ENCODE data around the gene SLC35B2. TPM values are rescaled to one million over a fixed set of nuclear protein-coding genes. Genes with fewer than 3 reads are reported as not detected.
A peak's percentile ranks its signal among the peaks of the same experiment; 100 is the strongest.

The SLC35B2 gene
- polyA plus RNA-seq, 3 donors, result 51.7 to 59.3 (median 56.5) TPM

DNA sequence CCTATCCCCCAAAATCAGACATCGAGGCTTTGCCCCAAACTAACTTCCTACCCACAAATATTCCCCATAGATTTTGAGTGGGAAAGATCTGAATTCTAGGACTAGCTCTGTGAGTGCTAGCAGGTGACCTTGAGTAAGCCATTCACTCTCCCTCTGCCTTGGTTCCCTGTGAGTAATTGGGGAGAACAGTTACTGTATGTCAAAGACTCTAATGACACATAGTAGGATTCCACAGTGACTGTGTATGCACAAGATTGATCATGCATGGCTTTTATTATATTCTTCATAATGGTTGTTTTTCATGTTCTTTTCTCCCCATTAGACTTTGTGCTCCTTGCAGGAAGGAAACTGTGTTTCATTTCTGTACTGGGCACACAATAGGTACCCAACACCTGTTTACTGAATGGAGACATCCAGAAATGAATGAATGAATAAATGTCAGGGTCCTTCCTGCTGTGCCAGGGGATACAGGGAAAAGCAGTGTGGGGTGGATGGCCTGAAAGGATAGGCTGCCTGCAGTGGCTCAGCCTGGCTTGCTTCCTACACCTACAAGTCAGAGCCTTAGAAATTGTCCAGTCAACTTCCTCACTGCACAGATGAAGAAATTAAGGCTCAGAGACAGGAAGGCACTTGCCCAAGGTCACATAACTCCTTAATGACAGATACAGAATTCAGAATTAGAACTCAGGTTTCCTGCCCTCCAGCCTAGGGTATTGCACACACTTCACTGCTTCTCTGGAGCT, 12.0 kb upstream of the SLC35B2 start:
- DNase-seq (ENCODE audit: low read depth in 3 of 3, low spot score in 2 of 3), result no peak

DNA sequence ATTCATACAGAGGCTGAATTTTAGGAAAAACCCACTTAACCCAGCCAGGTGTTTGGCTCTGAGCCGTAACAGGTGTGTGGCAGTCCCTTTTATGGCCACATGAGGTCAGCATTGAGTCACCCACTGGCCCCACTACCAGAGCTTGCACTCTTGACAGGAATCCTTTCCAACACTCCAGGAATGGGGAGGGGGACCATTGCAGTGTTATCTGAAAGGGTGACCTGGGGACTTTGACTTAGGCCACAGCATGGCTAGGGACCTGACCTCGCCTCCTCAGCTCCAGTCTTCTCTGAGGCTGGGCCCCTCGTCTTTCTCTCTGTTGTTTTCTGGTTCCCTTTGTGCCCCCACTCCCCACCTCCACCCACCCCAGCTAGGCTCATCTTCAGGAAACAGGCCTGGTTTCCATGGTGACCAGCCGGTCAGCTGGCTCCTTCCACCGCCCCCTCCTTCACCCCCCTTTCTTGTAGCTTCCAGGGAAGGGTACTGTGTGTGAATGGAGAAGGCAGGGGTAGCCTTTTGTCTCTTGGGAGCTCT, 10.8 kb upstream of the SLC35B2 start:
- DNase-seq (ENCODE audit: low read depth in 3 of 3, low spot score in 2 of 3), result no peak

DNA sequence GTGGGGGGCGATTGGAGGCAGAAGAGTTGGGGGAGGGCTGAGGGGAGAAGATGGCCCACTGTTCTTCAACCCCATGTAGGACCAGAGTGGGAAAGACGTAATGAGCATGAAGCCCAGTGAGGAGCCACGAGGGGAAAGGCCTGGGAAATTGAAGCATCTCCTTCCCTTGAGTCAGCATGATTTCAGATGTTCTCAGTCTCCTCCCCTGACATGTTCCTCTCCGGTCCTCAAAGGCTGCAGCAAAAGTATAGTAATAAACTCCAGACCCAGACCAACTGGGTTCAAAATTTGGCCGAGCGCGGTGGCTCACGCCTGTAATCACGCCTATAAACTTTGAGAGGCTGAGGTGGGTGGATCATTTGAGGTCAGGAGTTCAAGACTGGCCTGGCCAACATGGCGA, 9.9 kb upstream of the SLC35B2 start:
- no peak for DNase-seq (ENCODE audit: low read depth in 3 of 3, low spot score in 2 of 3)

DNA sequence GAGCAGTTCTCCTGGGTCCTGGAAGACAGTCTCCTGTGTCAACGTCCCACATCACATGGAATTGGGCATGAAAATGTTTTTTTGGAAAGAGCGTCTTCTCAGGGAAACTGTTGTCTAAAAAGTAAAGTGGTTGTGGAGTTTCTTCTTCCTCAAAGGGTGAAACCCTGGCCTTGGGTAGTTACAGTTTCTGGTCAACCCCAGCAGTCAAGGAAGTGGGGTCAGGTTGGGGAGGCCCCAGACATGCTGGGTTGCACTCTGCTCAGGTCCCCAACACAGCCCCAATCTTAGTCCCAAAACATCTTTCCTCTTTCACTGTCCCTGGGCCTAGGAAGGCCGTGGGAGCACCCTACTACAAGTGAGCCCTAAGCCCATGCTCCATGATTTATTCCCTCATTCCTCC, 9.0 kb upstream of the SLC35B2 start:
- DNase-seq (ENCODE audit: low read depth in 3 of 3, low spot score in 2 of 3), result no peak

DNA sequence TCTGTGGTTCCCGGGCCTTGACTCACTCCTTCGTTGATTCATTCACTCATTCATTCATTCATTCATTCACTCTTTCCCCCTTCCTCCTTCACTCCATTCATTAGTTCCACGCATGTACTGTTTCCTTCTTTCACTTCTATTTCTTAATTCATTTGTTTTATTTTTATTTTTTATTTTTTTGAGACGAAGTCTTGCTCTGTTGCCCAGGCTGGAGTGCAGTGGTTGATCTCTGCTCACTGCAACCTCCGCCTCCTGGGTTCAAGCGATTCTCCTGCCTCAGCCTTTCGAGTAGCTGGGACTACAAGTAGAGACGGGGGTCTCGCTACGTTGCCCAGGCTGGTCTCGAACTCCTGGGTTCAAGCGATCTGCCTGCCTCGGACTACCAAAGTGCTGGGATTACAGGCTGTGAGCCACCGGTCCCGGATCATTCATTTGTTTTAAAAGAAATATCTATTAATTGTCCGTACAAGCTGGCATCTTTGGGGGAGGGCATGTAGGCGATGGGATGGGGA, 8.4 kb upstream of the SLC35B2 start:
- DNase-seq (ENCODE audit: low read depth in 3 of 3, low spot score in 2 of 3), result no peak

DNA sequence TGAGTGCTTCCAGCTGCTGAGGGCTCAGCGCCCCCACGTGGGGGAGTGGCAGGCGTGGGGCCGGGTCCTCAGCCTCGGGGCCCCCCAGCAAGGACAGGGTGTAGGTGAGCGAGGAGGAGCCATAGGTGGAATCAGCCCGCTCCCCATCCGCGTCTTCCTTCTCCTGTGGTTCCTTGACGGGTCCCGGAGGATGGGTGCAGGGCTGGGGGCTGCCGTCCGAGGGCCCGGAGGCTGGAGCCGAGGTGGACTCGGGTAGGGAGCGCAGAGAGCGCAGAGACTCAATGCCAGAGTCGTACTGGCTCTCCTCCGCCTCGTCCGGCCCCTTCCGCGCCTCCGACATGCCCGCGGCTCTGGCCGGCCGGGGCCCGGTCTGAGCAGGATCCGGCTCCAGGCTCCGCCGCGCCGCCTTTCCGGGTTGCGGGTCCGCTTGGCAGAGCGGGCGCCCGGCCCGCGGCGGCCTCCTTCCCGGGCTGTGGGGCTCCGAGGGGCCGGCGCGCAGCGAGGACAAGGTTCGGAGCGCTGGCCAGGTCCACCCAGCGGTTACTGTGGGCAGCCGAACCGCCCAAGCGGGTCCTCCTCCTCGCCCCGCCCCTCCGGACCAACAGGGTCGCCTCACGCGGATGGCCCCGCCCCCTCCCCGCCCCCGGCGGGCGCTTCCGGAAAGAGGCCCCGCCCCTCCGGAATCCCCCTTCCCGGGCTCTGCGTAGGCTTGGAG, 7.8 kb upstream of the SLC35B2 start, which contains the start of gene NFKBIE:
Gene NFKBIE (minus strand): TSS at position 545 of the 715 bp plus-strand sequence. CDS start 205 bp downstream, at position 340.
- peak in 2 of 3 donors; percentile 83 to 88 for DNase-seq (ENCODE audit: low read depth in 3 of 3, low spot score in 2 of 3)

DNA sequence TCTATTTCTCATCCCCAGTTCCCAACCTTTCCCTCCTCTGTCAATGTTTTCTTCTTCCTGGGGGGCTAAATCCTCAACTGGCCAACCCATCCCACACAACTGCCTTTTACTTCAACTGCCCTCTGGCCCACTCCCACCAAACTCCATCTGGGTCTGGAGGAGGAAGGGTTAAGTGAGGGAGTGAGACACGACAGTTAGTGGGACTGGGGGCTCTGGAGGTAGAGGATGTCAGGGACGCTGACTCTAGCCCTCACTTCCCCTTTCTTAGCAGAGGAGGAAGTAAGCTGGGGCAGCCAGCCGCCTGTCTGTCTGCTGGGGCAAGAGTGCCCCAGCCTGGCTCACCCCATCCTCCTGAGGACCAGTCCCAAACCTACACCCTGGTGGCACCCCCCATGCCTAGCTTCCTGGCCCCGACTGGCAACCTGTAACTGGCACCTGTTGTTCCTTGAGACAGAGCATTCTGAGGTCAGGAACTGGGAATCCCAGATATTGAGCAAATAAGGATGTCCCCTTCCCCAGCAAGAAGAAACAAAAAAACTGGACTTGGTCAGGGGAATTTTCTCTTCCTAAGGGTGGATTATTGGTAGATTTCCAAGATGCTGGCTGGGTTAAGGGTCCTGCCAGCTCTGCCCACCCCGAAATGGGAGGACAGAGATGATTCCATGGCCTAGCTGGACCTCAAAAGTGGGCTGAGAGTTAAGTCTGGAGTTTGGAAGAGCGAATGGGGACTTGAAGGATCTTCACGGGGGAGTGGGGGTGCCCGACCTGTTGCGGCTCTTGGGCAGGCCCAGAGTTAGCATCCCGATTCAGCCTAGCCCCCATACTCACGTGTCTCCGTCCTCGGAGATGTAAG, 7.1 kb upstream of the SLC35B2 start:
- no peak for DNase-seq (ENCODE audit: low read depth in 3 of 3, low spot score in 2 of 3)

DNA sequence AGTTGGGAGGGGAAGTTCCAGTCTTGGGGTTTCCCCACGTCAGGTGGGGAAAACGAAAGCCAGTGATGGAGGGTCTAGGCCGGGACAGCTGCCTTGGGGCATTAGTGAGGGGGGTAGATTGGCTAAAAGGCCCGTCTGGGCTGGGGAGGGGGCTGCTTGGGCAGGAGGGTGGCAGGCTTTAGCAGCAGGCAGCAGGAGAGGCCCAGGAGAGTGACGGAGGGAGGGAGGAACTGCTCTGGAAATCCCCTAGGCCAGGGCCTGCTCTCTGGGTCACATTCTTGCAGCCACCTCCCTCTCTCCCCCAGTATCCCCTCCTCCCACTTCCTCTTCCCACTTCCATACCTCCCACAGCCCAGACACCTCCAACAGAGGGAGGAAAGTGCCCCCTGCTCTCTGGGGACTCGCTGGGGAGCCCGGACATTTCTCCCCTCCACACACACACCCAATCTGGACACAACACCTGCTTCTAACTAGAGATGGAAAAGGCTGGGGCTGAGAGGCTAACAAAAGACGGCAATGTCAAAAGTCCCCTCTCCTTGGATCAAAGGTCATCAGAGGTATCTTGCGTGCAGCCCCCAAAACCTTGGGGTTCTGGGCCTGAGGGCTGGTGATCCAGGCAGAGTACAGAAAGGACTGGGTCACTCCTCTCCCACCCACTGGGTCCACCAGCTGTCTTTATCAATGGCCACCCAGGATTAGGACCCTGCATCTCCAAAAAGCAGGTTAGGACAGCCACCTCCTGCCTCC, 6.2 kb upstream of the SLC35B2 start:
- DNase-seq (ENCODE audit: low read depth in 3 of 3, low spot score in 2 of 3), result no peak

DNA sequence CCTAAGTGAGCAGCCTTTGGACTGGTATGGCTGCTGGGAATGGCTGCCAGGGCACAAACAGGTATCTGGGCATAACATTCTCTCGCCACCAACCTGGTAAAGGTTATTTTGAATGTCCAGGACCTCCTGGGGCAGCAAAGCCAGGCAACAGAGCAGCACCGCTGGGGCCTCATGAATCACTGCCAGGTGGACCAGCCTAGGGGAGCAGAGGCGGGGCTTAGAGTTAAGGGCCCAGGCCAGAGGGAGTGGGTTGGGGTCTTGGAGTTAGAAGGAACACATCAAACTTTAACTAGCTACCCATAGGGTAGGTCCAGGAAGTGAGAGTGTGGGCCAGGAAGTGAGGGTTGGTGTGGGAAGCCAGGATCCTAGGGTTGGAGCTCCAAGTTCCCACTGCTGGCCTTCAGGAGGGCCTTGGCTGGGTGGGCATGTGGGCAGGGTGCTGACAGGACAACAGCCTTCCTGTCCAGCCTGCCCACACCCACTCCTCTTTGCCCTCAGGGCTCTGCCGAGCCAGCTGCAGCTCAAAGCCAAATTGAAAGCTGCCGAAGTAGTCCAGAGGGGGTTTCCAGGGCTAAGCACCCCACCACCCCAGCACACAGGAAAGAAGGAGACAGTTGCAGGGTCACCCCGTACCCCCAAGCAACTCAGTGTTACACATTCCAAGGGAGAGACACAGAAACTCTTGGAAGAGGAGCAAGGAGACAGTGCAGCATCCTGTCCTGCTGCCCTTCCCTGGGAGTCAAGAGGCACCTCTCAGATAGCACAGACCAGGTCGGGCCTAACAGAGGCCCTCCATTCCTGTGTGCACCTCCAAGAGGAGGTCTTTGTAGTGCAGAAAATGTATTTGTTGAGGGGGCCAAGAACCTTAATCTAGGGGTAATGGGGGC, 5.4 kb upstream of the SLC35B2 start:
- no peak for DNase-seq (ENCODE audit: low read depth in 3 of 3, low spot score in 2 of 3)

DNA sequence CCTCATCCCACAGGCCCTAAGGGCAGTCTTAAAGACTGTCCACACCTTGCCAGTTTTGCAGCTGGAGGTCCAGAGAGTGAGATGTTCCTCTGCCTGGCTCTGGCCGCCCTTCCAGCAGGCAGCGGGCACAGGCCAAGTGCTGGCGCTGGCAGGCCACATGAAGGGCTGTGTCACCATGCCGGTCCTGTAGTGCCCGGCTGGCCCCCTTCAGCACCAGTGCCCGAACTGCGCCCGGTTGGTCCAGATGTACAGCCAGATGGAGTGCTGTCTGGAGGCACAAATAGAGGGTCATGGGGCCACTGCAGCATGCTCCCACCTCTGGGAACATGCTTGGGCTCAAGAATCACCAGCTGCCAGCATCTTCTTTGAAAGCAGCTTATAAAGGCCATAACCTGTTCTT, 4.3 kb upstream of the SLC35B2 start:
- no peak for DNase-seq (ENCODE audit: low read depth in 3 of 3, low spot score in 2 of 3)

DNA sequence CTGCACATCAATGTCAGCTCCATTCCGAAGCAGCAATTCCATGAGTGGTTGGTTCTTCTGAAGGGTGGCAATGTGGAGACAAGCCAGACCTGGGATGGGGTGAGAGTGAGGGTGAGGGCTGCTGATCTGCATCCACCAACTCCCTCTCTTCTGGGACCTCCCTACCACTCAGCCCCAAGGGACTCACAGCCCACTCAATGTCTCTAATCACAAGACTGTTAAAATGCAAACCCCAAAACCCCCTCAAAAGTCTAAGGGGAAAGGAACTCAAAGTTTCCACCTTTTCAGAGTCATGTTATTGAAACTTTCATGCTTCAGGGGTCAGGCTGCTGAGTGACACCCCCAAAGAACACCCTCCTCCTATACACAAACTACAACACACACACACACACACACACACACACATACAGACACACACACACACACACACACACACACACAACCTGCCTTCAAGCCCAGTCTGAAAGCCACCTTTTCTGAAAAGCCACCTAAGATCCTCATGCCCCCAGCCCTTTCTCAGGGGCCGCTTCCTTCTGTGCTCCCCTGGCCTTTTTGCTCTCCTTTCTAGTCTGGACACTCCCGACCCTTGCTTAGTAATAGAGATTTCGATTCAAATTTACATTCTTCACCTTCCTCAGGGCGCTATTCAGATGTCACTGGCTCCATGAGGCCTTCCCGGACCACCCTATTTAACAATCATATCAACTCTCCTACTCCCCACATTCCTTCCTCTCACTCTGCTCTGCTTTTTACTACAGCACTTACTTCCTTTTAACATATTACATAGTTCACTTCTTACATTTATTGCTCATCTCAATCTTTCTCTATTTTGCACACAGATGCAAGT, 3.3 kb upstream of the SLC35B2 start:
- no peak for DNase-seq (ENCODE audit: low read depth in 3 of 3, low spot score in 2 of 3)

DNA sequence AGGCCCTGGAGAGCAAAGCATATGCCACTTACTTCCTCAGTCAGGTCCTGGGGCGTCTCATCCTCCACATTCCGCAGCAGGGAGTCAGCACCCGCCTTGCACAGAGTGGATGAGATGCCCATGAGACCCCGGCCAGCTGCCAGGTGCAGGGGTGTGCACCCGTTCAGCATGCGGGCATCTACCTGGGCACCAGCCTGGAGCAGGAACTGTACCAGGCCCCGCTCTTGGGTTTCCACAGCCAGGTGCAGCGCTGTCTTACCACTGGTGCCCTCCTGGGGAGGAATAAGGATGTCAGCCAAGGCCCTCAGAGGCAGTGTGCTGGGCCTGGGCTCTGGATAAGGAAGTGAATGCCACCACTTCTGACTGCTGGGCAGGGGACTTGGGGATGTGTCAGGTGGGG, 2.7 kb upstream of the SLC35B2 start:
- no peak for DNase-seq (ENCODE audit: low read depth in 3 of 3, low spot score in 2 of 3)

DNA sequence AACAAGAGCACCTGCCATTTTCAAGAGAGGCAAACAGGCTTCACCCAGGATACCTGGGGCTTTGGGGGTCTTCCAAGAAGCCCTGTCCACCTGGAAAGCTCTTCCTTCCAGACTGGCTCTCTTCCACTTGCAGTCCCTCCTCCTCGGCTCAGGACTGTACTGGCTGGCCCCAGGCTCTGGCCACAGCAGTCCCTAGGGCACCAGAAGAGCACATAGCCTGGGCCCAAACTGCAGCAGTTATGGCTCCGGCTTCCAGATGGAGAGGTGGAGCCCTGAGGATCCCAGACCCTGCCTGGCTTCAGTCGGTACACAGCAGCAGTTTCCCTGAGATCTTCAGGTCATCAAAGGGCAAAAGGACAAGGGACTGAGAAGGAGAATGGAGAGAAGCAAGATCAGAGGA, 1.6 kb upstream of the SLC35B2 start:
- no peak for DNase-seq (ENCODE audit: low read depth in 3 of 3, low spot score in 2 of 3)

DNA sequence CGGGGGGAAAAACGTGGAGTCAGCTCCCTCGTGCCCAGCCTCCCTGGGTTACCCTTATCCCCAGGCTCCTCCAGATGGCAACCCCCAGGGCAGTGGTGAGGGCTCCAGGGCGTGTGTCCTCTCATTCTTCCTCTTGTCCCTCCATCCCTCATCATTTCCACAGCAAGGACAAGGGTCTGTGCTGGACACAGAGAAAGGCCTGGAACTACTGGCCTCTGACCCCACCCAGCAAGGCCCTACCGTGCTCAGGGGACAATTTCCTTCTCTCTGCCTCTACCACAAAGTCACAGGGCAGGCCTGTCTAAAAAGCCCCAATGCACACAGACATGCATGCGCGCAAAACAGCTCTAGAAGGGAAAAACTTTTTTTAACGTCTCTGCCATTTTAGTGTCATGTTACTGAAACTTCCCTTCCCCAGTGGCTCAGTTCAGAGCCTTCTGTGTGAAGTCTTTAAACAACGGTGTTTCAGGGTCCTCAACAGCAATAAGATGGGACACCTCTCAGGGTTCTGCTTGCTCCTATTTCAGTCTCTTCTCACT, 1.1 kb upstream of the SLC35B2 start:
- DNase-seq (ENCODE audit: low read depth in 3 of 3, low spot score in 2 of 3), result no peak

DNA sequence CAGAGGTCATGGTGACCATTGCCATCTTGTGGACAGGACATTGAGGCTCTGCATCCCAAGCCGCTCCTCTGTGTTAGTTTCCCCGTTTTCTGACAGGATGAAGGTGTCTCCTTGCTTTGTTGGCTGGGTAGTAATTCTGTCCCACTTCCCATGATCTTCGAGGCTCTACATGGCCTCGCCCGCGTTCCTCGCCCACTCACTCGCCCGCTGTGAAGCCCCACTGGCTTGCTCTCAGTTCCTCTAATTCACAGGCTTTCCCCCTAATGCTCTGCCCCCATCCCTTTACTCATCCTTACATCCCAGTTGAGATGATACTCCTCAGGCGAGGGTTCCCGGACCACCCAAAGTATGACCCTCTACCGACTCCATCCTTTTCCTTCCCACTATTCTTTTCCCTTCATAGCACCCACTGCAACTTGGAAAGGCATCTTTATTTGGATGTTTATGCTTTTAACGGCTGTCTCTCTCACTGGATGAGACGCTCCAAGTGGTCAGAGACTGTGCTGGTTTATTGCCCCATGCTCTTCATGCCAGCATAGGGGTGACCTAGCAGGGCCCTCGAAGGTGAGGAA, 511 bp upstream of the SLC35B2 start:
- DNase-seq (ENCODE audit: low read depth in 3 of 3, low spot score in 2 of 3), result no peak

DNA sequence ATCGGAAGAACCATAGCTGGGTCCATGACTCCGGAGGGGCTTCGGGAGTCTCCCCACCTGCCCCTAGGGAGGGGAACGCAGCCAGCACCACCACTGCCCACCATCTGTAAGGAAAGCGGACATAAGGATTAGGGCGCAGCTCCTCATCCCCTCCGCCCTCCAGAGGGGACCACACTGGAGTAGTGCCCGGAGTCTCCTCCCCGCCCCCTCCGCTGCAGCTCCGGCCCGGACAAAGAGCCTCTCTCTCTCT, 628 bp downstream of the SLC35B2 start:
- no peak for DNase-seq (ENCODE audit: low read depth in 3 of 3, low spot score in 2 of 3)

DNA sequence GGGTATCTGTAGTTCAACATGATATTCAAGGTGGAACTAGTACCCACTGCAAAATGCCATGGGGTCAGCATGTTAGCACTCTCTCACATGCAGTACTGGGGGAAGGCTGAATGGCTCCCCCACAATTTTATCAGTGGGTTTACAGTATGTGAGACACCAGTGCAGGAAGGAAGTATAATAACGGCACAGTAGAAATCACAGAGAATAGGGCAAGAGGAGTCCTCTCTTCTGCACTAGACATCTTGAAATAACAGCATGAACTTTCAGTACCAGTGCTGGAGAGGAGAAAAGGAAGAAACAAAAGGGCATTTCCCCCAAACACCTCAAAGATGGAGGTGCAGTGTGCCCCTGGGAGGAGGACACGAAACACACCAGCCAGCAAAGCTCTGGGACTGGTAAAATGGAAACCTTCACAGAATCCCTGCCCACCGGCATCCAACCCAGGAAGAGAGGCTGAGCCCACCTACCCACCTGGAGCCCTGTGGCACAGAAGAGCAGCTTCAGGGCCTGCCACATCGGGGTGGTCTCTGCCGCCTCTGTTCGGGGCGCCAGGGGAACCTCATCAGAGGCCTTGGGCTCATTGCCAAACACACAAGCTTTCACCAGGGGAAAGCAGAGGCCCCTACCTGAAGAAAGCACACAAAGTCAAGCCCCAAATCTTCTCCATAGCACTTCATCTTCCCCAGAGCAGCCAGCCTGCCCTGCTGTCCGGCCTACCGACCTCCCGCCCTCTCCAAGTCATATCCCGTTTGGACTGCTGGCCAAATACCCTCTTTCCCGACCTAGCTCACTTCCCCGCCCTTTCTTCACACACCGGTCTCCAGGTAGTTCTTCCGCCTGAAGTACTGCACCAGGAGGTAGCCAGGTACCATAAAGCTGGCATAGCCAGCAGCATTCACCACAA, 1.2 kb downstream of the SLC35B2 start:
- DNase-seq (ENCODE audit: low read depth in 3 of 3, low spot score in 2 of 3), result no peak
